ENCODE data around the gene SPDYE4.

SPDYE4 gene

GRCh38 chr17:8800656-8801055 is 42.3 kb upstream of the SPDYE4 start:
- POLR2A ChIA-PET (ENCODE audit: low non-redundant PET) = no interaction called here
- TF ChIP-seq, protein P1, sequence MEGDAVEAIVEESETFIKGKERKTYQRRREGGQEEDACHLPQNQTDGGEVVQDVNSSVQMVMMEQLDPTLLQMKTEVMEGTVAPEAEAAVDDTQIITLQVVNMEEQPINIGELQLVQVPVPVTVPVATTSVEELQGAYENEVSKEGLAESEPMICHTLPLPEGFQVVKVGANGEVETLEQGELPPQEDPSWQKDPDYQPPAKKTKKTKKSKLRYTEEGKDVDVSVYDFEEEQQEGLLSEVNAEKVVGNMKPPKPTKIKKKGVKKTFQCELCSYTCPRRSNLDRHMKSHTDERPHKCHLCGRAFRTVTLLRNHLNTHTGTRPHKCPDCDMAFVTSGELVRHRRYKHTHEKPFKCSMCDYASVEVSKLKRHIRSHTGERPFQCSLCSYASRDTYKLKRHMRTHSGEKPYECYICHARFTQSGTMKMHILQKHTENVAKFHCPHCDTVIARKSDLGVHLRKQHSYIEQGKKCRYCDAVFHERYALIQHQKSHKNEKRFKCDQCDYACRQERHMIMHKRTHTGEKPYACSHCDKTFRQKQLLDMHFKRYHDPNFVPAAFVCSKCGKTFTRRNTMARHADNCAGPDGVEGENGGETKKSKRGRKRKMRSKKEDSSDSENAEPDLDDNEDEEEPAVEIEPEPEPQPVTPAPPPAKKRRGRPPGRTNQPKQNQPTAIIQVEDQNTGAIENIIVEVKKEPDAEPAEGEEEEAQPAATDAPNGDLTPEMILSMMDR (conservative IDR thresholded peaks at IDR 0.05; ENCODE audit: low read depth) = no peak
- CTCF ChIA-PET = interaction anchor here (0.9 kb wide), 1 partner anchor 89 kb away, joined by 4 read pairs; no protein-coding TSS in a partner anchor

DNA sequence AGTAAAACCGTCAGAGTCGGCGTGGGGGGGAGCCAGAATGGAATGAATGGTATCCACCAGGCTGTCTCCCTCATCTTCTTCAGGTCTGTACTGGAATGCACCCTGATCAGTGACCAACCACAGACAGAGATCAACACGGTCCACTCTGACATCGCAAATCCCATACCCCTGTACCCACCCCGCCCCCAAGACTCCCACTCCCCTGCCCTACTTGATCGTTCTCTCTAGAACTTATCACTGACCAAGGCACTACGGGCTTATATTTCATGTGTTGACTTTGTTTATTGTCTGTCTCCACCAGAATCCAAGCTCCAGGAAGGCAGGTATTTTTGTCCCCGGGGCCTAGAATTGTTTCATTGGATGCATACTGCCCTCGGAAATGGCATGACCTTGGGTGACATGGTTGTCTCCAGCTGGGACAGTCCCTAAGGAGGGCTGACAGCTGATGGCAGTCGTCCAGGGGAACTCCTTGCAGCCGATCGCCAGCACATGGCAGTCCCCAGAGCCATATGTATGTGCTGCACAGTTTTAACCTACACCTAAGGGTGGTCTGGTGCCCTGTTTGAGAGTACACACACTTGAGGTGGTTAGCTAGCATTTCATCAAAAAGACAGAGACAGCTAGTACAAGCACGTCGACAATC is 41.3 kb upstream of the SPDYE4 start:
- CTCF ChIA-PET = interaction anchor here (0.5 to 2.0 kb wide), 4 partner anchors 14 to 665 kb away, joined by 4 to 6 read pairs (median 4); no protein-coding TSS in a partner anchor

More at GRCh38 chr17:8800656-8801055, 42.3 kb upstream of the SPDYE4 start:
- no peak overlapping the region for H3K27ac ChIP-seq
- no peak for DNase-seq (ENCODE audit: low spot score)

GRCh38 chr17:8798846-8799569 is 40.7 kb upstream of the SPDYE4 start, which contains the start of gene MFSD6L:
Gene MFSD6L (minus strand): TSS chr17:8799365. CDS start chr17:8799120, 245 bp downstream.
- ChIA-PET CTCF (interaction anchor here (0.5 to 2.0 kb wide), 5 partner anchors 13 to 889 kb away, joined by 3 to 8 read pairs (median 5); no protein-coding TSS in a partner anchor), POLR2A (ENCODE audit: low non-redundant PET) (no interaction called here)
- no peak within 1 kb of the TSS for H3K27ac ChIP-seq
- DNase-seq (ENCODE audit: low spot score) = peak; percentile 12
- TF ChIP-seq, protein P1 (conservative IDR thresholded peaks at IDR 0.05; ENCODE audit: low read depth) = no peak

More for the DNA sequence above, 41.3 kb upstream of the SPDYE4 start:
- TF ChIP-seq, protein P1 (conservative IDR thresholded peaks at IDR 0.05; ENCODE audit: low read depth) = no peak
- POLR2A ChIA-PET (ENCODE audit: low non-redundant PET) = no interaction called here
- no peak overlapping the region for H3K27ac ChIP-seq
- DNase-seq (ENCODE audit: low spot score) = no peak

GRCh38 chr17:8798176-8798845 is 40.0 kb upstream of the SPDYE4 start:
- CTCF ChIA-PET = interaction anchor here (0.5 to 2.0 kb wide), 4 partner anchors 13 to 889 kb away, joined by 3 to 8 read pairs (median 4); no protein-coding TSS in a partner anchor
- H3K27ac ChIP-seq = no peak overlapping the region
- POLR2A ChIA-PET (ENCODE audit: low non-redundant PET) = no interaction called here

DNA sequence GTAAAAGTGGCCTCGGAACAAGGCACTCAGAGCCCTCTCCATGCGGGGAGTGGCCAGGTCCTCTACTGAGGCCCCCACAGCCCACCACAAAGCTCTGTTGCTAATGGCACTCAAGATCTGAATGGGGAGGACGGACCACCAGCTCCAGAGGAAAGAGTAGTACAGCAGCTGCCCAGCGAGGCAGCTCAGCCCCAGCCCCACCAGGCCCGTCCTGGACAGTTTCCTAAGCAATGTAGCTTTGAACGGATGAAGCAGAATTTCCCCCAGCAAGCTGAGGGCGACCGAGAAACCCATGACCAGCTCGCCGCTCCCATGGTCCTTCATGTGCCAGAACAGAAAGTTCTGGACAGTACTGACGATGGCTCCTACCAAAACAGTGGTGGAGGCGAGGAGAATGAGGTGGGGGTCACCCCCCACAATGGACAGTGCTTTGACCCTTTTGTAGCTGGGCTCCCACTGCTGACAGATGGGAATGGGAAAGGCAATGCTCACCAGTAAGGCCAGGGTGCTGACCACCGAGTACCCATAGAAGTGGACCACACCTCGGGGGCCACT is 39.4 kb upstream of the SPDYE4 start:
- H3K27ac ChIP-seq = no peak overlapping the region
- TF ChIP-seq, protein P1 (conservative IDR thresholded peaks at IDR 0.05; ENCODE audit: low read depth) = no peak
- ChIA-PET POLR2A (ENCODE audit: low non-redundant PET) (no interaction called here), CTCF (interaction anchor here (0.6 to 2.0 kb wide), 3 partner anchors 12 to 97 kb away, joined by 3 to 6 read pairs (median 4); no protein-coding TSS in a partner anchor)
- no peak for DNase-seq (ENCODE audit: low spot score)

More at GRCh38 chr17:8798176-8798845, 40.0 kb upstream of the SPDYE4 start:
- DNase-seq (ENCODE audit: low spot score) = no peak
- TF ChIP-seq, protein P1 (conservative IDR thresholded peaks at IDR 0.05; ENCODE audit: low read depth) = no peak

DNA sequence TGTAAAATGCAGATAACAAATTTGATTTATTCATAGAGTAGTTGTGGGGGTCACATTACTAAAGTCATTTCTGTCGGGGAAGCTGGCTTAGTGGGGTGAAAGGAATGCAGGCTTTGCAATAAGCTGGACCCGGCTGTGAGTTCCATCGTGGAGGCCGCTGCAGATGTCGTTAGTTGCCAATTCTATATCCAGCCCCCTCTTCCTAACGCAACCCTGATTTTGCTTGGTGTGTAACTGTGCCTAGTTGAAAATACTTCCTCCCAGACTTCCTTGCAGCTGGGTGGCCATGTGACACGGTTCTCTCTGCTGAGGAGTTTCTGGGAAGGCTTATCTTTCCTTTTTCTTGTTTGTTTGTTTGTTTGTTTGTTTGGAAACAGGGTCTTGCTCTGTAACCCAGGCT is 36.3 kb upstream of the SPDYE4 start:
- no peak for DNase-seq (ENCODE audit: low spot score)
- no peak overlapping the region for H3K27ac ChIP-seq
- POLR2A ChIA-PET (ENCODE audit: low non-redundant PET) = no interaction called here
- TF ChIP-seq, protein P1 (conservative IDR thresholded peaks at IDR 0.05; ENCODE audit: low read depth) = no peak
- CTCF ChIA-PET = interaction anchor here (1.6 kb wide), 1 partner anchor 9 kb away, joined by 4 read pairs; no protein-coding TSS in a partner anchor
